ENCODE data around the gene KRT74. TPM values are rescaled to one million over a fixed set of nuclear protein-coding genes. Genes with fewer than 3 reads are reported as not detected.

KRT74 gene
- total and polyA plus RNA-seq, 9 donors: not detected

- H3K9me3 ChIP-seq: no peaks in the 10 kb centered on the region
- H3K27me3 ChIP-seq: no peaks in the 10 kb centered on the region
- TF ChIP-seq POLR2A (IDR thresholded peaks at IDR 0.05): no peak
- no peaks in the 10 kb centered on the region for H3K36me3 ChIP-seq
- H3K4me3 ChIP-seq: no peak overlapping the region
- no peak for DNase-seq
- H3K27ac ChIP-seq: no peak overlapping the region
- 87 to 92% (median 91%) methylated on average over 9 of the region's 9 CpGs for WGBS, 3 donors
- H3K4me1 ChIP-seq (ENCODE audit: insufficient read depth): no peaks in the 10 kb centered on the region
- intact Hi-C loops (cut with DNase I): loop anchor here in 1 of 4 donors (10.0 kb wide), 1 partner anchor 210 kb away; the partner anchor contains the start of gene KRT85
Measured at GRCh38 chr12:52575256-52575655, 1.6 kb upstream of the KRT74 start.

- intact Hi-C loops (cut with DNase I): loop anchor here in 1 of 4 donors (5.0 to 10.0 kb wide), 2 partner anchors 209 to 284 kb away; partner anchors contain the start of gene KRT85
- no peaks in the 10 kb centered on the region for H3K27me3 ChIP-seq
- no peak overlapping the region for H3K27ac ChIP-seq
- no peaks in the 10 kb centered on the region for H3K36me3 ChIP-seq
- H3K4me1 ChIP-seq (ENCODE audit: insufficient read depth): no peaks in the 10 kb centered on the region
- WGBS, 3 donors: 87 to 96% (median 95%) methylated on average over 15 of the region's 15 CpGs
- no peaks in the 10 kb centered on the region for H3K9me3 ChIP-seq
- TF ChIP-seq EP300 (IDR thresholded peaks at IDR 0.05) (no peak), CTCF (IDR thresholded peaks at IDR 0.05) (no peak)
- DNase-seq: no peak
- no peak overlapping the region for H3K4me3 ChIP-seq
Measured at GRCh38 chr12:52573306-52573705, 337 bp downstream of the KRT74 start.

GRCh38 chr12:52570511-52570910, 3.1 kb downstream of the KRT74 start:
- Histone ChIP-seq H3K27me3 (no peaks in the 10 kb centered on the region), H3K4me1 (ENCODE audit: insufficient read depth) (no peaks in the 10 kb centered on the region), H3K36me3 (no peaks in the 10 kb centered on the region), H3K9me3 (no peaks in the 10 kb centered on the region), H3K4me3 (no peak overlapping the region), H3K27ac (no peak overlapping the region)
- 89 to 94% (median 90%) methylated on average over 10 of the region's 10 CpGs for WGBS, 3 donors
- no peak for DNase-seq
- intact Hi-C loops (cut with DNase I): loop anchor here in 1 of 4 donors (5.0 to 10.0 kb wide), 2 partner anchors 206 to 287 kb away; partner anchors contain the start of gene KRT85
- no peak for TF ChIP-seq CTCF (IDR thresholded peaks at IDR 0.05)
- TF ChIP-seq EP300 (IDR thresholded peaks at IDR 0.05): no peak
- TF ChIP-seq POLR2A (IDR thresholded peaks at IDR 0.05): no peak

- 90 to 95% (median 93%) methylated on average over 12 of the region's 12 CpGs for WGBS, 3 donors
- Histone ChIP-seq H3K4me3 (no peak overlapping the region), H3K9me3 (no peaks in the 10 kb centered on the region), H3K36me3 (no peaks in the 10 kb centered on the region), H3K4me1 (ENCODE audit: insufficient read depth) (no peaks in the 10 kb centered on the region), H3K27ac (no peak overlapping the region), H3K27me3 (no peaks in the 10 kb centered on the region)
- intact Hi-C loops (cut with DNase I): no loop called here
- DNase-seq: no peak
- TF ChIP-seq CTCF (IDR thresholded peaks at IDR 0.05) (no peak), EP300 (IDR thresholded peaks at IDR 0.05) (no peak), POLR2A (IDR thresholded peaks at IDR 0.05) (no peak)
Measured at GRCh38 chr12:52568111-52568510, 5.5 kb downstream of the KRT74 start.

GRCh38 chr12:52566847-52567291, 6.8 kb downstream of the KRT74 start:
- H3K4me1 ChIP-seq (ENCODE audit: insufficient read depth): no peaks in the 10 kb centered on the region
- H3K9me3 ChIP-seq: no peaks in the 10 kb centered on the region
- no peaks in the 10 kb centered on the region for H3K27me3 ChIP-seq
- H3K4me3 ChIP-seq: no peak overlapping the region
- TF ChIP-seq CTCF (IDR thresholded peaks at IDR 0.05) (no peak), POLR2A (IDR thresholded peaks at IDR 0.05) (no peak), EP300 (IDR thresholded peaks at IDR 0.05) (no peak)
- H3K27ac ChIP-seq: no peak overlapping the region
- intact Hi-C loops (cut with DNase I): no loop called here
- 41 to 62% (median 57%) methylated on average over 8 of the region's 8 CpGs for WGBS, 3 donors
- no peaks in the 10 kb centered on the region for H3K36me3 ChIP-seq
- DNase-seq: no peak
